Vagina (tissue), 2 donors: Measurements from ENCODE around the gene POLRMT.

Experiments
- CTCF ChIP-seq, 3 experiments: fragments of 450-650 bp in 2 of 3; fragments of 200-600 bp in 1 of 3; sonication (generic) in 1 of 3; IDR thresholded peaks; one replicate each; pipeline ENCODE4 v1.5.1; 2017 to 2019; ENCODE audit warnings: antibody characterized with exemption in 3 of 3, mild to moderate bottlenecking in 2 of 3, moderate library complexity in 2 of 3
- POLR2A ChIP-seq, 2 donors: fragments of 450-650 bp; IDR thresholded peaks; one replicate each; pipeline ENCODE4 v1.6.1; 2017; ENCODE audit warnings: antibody characterized with exemption in 2 of 2, mild to moderate bottlenecking in 2 of 2, moderate library complexity in 2 of 2
- POLR2AphosphoS5 ChIP-seq, 2 donors: sonication (generic); formaldehyde crosslinking; IDR thresholded peaks; one replicate each; pipeline ENCODE4 v1.9.0; 2017; ENCODE audit warnings: antibody characterized with exemption in 2 of 2, mild to moderate bottlenecking in 2 of 2, low read depth in 1 of 2; ENCODE audit not compliant: insufficient read depth in 1 of 2

DNA sequence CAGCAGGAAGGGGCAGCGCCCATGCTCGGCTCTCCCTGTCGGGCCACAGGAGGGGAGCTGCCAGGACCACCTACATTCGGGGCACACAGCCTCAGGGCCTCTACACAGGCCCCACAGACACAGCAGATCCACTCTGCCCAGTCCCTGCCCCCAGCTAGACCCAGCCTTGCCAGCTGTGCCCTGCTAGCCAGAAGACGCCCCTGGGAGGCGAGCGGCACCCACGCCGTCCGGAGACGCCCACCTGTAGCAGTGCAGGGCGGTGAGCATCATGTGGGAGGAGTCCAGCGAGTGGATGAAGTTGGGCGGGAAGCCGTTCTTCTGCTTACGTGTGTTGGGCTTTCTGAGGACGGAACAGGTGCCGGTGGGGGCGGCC is 15.1 kb downstream of the POLRMT start:
- TF ChIP-seq CTCF (IDR thresholded peaks at IDR 0.05) (no peak), POLR2AphosphoS5 (IDR thresholded peaks at IDR 0.05; ENCODE audit: insufficient read depth in 1 of 2, low read depth in 1 of 2) (no peak), POLR2A (IDR thresholded peaks at IDR 0.05) (no peak)
